ENCODE results near the gene CXCL5. TPM values are rescaled to one million over a fixed set of nuclear protein-coding genes. Genes with fewer than 3 reads are reported as not detected.
A peak's percentile ranks its signal among the peaks of the same experiment; 100 is the strongest.

CXCL5 gene
- total RNA-seq, 1 donor from 2014 or later = 5.4 TPM

DNA sequence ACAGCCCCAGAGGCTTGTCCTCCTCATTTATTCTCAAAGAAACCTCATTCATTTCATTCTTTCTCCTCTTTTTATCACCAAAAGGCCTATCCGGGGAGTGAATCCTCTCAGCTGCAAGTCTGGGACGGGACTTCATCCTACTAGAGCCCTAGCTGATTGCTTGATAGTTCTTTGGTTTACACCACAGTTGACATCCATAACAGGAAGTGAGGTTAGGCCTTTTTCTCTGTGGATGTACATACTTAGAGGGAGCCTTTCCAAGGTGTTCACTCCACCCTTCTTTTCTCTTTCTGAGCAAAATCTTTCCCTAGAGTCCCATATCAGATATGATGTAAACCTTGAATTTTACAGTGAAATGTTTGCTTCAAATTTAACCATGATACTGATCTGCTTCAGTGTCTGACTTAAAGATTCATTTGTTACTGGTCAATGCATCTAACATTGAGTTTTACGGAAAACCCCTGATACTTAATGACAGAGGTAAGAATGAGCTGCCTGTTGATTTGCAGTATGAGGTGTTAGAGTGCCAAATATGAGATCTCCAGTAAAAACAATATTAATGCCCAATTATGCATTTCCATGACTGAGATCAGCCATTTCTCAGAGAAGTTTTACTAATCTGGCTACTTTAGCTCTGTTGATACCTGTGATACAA lies 16.8 kb upstream of the CXCL5 start:
- intact Hi-C loops (cut with DNase I) = no loop called here
- H3K9me3 ChIP-seq = no peaks in the 10 kb centered on the region
- no peak for ATAC-seq
- DNase-seq = no peak
- no peaks in the 10 kb centered on the region for H3K27me3 ChIP-seq (ENCODE audit: low read depth)
- no peaks in the 10 kb centered on the region for H3K4me1 ChIP-seq
- TF ChIP-seq, protein P1, sequence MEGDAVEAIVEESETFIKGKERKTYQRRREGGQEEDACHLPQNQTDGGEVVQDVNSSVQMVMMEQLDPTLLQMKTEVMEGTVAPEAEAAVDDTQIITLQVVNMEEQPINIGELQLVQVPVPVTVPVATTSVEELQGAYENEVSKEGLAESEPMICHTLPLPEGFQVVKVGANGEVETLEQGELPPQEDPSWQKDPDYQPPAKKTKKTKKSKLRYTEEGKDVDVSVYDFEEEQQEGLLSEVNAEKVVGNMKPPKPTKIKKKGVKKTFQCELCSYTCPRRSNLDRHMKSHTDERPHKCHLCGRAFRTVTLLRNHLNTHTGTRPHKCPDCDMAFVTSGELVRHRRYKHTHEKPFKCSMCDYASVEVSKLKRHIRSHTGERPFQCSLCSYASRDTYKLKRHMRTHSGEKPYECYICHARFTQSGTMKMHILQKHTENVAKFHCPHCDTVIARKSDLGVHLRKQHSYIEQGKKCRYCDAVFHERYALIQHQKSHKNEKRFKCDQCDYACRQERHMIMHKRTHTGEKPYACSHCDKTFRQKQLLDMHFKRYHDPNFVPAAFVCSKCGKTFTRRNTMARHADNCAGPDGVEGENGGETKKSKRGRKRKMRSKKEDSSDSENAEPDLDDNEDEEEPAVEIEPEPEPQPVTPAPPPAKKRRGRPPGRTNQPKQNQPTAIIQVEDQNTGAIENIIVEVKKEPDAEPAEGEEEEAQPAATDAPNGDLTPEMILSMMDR (IDR thresholded peaks at IDR 0.05) = no peak
- no peak overlapping the region for H3K27ac ChIP-seq
- H3K36me3 ChIP-seq = no peaks in the 10 kb centered on the region
- no peak overlapping the region for H3K4me3 ChIP-seq

- DNase-seq = no peak
- Histone ChIP-seq H3K4me1 (no peaks in the 10 kb centered on the region), H3K4me3 (no peak overlapping the region), H3K36me3 (no peaks in the 10 kb centered on the region), H3K27me3 (ENCODE audit: low read depth) (no peaks in the 10 kb centered on the region), H3K27ac (no peak overlapping the region), H3K9me3 (no peaks in the 10 kb centered on the region)
- intact Hi-C loops (cut with DNase I) = no loop called here
- TF ChIP-seq, protein P1 (IDR thresholded peaks at IDR 0.05) = no peak
- no peak for ATAC-seq
These were observed 15.9 kb upstream of the CXCL5 start for GRCh38 chr4:74014332-74014731.

GRCh38 chr4:74013264-74013663 lies 14.8 kb upstream of the CXCL5 start:
- no peaks in the 10 kb centered on the region for H3K9me3 ChIP-seq
- no peaks in the 10 kb centered on the region for H3K4me1 ChIP-seq
- intact Hi-C loops (cut with DNase I) = no loop called here
- DNase-seq (no peak), ATAC-seq (peak; percentile 54 to 55)
- TF ChIP-seq, protein P1 (IDR thresholded peaks at IDR 0.05) = no peak
- H3K36me3 ChIP-seq = no peaks in the 10 kb centered on the region
- H3K27me3 ChIP-seq (ENCODE audit: low read depth) = no peaks in the 10 kb centered on the region
- no peak overlapping the region for H3K4me3 ChIP-seq
- H3K27ac ChIP-seq = no peak overlapping the region

- H3K4me3 ChIP-seq = no peak overlapping the region
- intact Hi-C loops (cut with DNase I) = no loop called here
- ATAC-seq = peak; percentile 65 to 79
- H3K27ac ChIP-seq = no peak overlapping the region
- no peaks in the 10 kb centered on the region for H3K36me3 ChIP-seq
- no peak for DNase-seq
- TF ChIP-seq, protein P1 (IDR thresholded peaks at IDR 0.05) = no peak
- H3K27me3 ChIP-seq (ENCODE audit: low read depth) = no peaks in the 10 kb centered on the region
- no peaks in the 10 kb centered on the region for H3K4me1 ChIP-seq
- no peaks in the 10 kb centered on the region for H3K9me3 ChIP-seq
These were observed 13.7 kb upstream of the CXCL5 start for GRCh38 chr4:74012130-74012529.

GRCh38 chr4:74009307-74009706 lies 10.8 kb upstream of the CXCL5 start:
- no peaks in the 10 kb centered on the region for H3K4me1 ChIP-seq
- DNase-seq (no peak), ATAC-seq (no peak)
- intact Hi-C loops (cut with DNase I) = no loop called here
- H3K27me3 ChIP-seq (ENCODE audit: low read depth) = no peaks in the 10 kb centered on the region
- no peak overlapping the region for H3K4me3 ChIP-seq
- no peaks in the 10 kb centered on the region for H3K36me3 ChIP-seq
- TF ChIP-seq, protein P1 (IDR thresholded peaks at IDR 0.05) = no peak
- H3K27ac ChIP-seq = no peak overlapping the region
- H3K9me3 ChIP-seq = no peaks in the 10 kb centered on the region
